Tibial artery (tissue), 4 donors: Measurements from ENCODE around the gene CACTIN.
"Not testable (repeated sequence)": the region's sequence is repeated elsewhere in the genome, so short reads cannot be mapped to it uniquely, and the experiment has no call there.

Experiments
- DNase-seq, 2 donors: peaks; one replicate each; pipeline ENCODE4 v3.0.0-alpha.2; 2019
- H3K27ac ChIP-seq, 2 donors: fragments of 200-600 bp; sonication (generic) in 1 of 2; 1 replicate in 1 of 2; 2 replicates in 1 of 2; pipeline ENCODE4 v1.5.1; 2018 to 2019; ENCODE audit warnings: mild to moderate bottlenecking in 1 of 2
- H3K27me3 ChIP-seq, 2 donors: fragments of 200-600 bp; sonication (generic) in 1 of 2; one replicate each; pipeline versions ENCODE4 v1.5.1 to v1.6.0; 2016 to 2019
- H3K36me3 ChIP-seq, 3 donors: fragments of 200-600 bp; sonication (generic) in 2 of 3; one replicate each; pipeline ENCODE4 v1.5.1; 2016 to 2019; ENCODE audit warnings: mild to moderate bottlenecking in 2 of 3
- H3K4me1 ChIP-seq, 4 donors: fragments of 200-600 bp; sonication (generic) in 2 of 4; 1 replicate in 3 of 4; 2 replicates in 1 of 4; pipeline ENCODE4 v1.5.1; 2016 to 2019
- H3K4me3 ChIP-seq, 2 donors: fragments of 200-600 bp; sonication (generic) in 1 of 2; 1 replicate in 1 of 2; 2 replicates in 1 of 2; pipeline ENCODE4 v1.5.1; 2018 to 2019; ENCODE audit warnings: mild to moderate bottlenecking in 2 of 2
- H3K9me3 ChIP-seq, 3 donors: fragments of 200-600 bp; sonication (generic) in 1 of 3; one replicate each; pipeline ENCODE4 v1.5.1; 2016 to 2019
- intact Hi-C: fragments of 100-400 bp; cut with DNase I; formaldehyde crosslinking; loops from one replicate; pipeline ENCODE4 v1.15.0; 2023; ENCODE audit warnings: low total_unique reads
- TF ChIP-seq, protein P1 (sequence below), 2 experiments: fragments of 200-600 bp in 1 of 2; fragments of 450-650 bp in 1 of 2; IDR thresholded peaks; one replicate each; pipeline ENCODE4 v1.5.1; 2017 to 2019; ENCODE audit warnings: antibody characterized with exemption in 2 of 2, mild to moderate bottlenecking in 1 of 2, moderate library complexity in 1 of 2

Gene CACTIN

GRCh38 chr19:3631053-3631861 lies 4.7 kb upstream of the CACTIN start:
- Histone ChIP-seq H3K36me3 (peaks cover 14 to 60% (median 33%) of the 10 kb centered on the region in 3 donors), H3K4me1 (peaks cover 0 to 7% (median 4%) of the 10 kb centered on the region in 4 donors), H3K4me3 (no peak overlapping the region), H3K9me3 (no peaks in the 10 kb centered on the region), H3K27me3 (no peaks in the 10 kb centered on the region), H3K27ac (no peak overlapping the region)
- intact Hi-C loops: no loop called here
- no peak for DNase-seq
- TF ChIP-seq, protein P1, sequence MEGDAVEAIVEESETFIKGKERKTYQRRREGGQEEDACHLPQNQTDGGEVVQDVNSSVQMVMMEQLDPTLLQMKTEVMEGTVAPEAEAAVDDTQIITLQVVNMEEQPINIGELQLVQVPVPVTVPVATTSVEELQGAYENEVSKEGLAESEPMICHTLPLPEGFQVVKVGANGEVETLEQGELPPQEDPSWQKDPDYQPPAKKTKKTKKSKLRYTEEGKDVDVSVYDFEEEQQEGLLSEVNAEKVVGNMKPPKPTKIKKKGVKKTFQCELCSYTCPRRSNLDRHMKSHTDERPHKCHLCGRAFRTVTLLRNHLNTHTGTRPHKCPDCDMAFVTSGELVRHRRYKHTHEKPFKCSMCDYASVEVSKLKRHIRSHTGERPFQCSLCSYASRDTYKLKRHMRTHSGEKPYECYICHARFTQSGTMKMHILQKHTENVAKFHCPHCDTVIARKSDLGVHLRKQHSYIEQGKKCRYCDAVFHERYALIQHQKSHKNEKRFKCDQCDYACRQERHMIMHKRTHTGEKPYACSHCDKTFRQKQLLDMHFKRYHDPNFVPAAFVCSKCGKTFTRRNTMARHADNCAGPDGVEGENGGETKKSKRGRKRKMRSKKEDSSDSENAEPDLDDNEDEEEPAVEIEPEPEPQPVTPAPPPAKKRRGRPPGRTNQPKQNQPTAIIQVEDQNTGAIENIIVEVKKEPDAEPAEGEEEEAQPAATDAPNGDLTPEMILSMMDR (IDR thresholded peaks at IDR 0.05): no peak

- H3K9me3 ChIP-seq, H3K27ac ChIP-seq, H3K27me3 ChIP-seq, H3K4me3 ChIP-seq, DNase-seq, intact Hi-C loops: not testable (repeated sequence)
- H3K4me1 ChIP-seq: peaks cover 0 to 30% (median 25%) of the 10 kb centered on the region in 4 donors
- peaks cover 9 to 40% (median 29%) of the 10 kb centered on the region in 3 donors for H3K36me3 ChIP-seq
Observed at GRCh38 chr19:3628766-3629165, 2.2 kb upstream of the CACTIN start.

- intact Hi-C loops: no loop called here
- Histone ChIP-seq H3K27me3 (no peaks in the 10 kb centered on the region), H3K9me3 (no peaks in the 10 kb centered on the region), H3K36me3 (peaks cover 14 to 40% (median 33%) of the 10 kb centered on the region in 3 donors), H3K4me3 (peak overlapping the region; percentile 72 to 76), H3K4me1 (peaks cover 0 to 30% (median 25%) of the 10 kb centered on the region in 4 donors), H3K27ac (peak overlapping the region; percentile 81 to 82)
- no peak for DNase-seq
- TF ChIP-seq, protein P1 (IDR thresholded peaks at IDR 0.05): no peak
Observed at GRCh38 chr19:3627351-3627723, 747 bp upstream of the CACTIN start.

DNA sequence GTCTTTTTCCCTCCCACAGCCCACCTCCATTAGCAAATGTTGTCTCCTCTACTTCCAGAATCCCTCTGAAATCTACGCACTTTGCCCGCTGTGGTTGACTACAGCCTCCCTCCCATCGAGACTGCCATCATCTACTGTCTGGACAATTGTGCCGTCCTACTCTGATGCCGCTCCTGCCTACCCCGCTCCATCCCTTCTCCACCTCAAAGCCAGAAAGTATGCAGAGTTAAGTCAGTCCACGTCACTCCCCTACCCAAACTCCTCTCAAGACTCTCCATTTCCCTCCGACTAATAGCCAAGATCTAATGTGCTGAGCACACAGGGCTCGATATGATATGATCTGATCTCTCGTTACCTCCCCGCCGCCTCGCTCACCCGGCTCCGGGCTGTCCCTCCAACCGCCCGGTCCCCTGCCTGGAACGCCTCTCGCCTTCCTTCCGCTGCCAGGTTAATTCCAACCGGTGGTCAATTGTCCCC lies 556 bp downstream of the CACTIN start:
- Histone ChIP-seq H3K9me3 (no peaks in the 10 kb centered on the region), H3K27me3 (no peaks in the 10 kb centered on the region), H3K36me3 (peaks cover 15 to 40% (median 33%) of the 10 kb centered on the region in 3 donors), H3K4me3 (peak overlapping the region; percentile 72 to 76), H3K4me1 (peaks cover 0 to 30% (median 25%) of the 10 kb centered on the region in 4 donors), H3K27ac (peak overlapping the region; percentile 81 to 82)
- TF ChIP-seq, protein P1 (IDR thresholded peaks at IDR 0.05): no peak
- no peak for DNase-seq
- intact Hi-C loops: no loop called here

GRCh38 chr19:3623716-3624115 lies 2.9 kb downstream of the CACTIN start:
- Histone ChIP-seq H3K36me3 (peaks cover 15 to 53% (median 46%) of the 10 kb centered on the region in 3 donors), H3K27me3 (no peaks in the 10 kb centered on the region), H3K4me3 (no peak overlapping the region), H3K27ac (no peak overlapping the region), H3K4me1 (peaks cover 0 to 33% (median 26%) of the 10 kb centered on the region in 4 donors), H3K9me3 (no peaks in the 10 kb centered on the region)
- TF ChIP-seq, protein P1 (IDR thresholded peaks at IDR 0.05): no peak
- intact Hi-C loops: no loop called here
- DNase-seq: no peak

GRCh38 chr19:3622224-3622623 lies 4.4 kb downstream of the CACTIN start:
- intact Hi-C loops: no loop called here
- TF ChIP-seq, protein P1 (IDR thresholded peaks at IDR 0.05): no peak
- H3K9me3 ChIP-seq: no peaks in the 10 kb centered on the region

More at GRCh38 chr19:3622224-3622623, 4.4 kb downstream of the CACTIN start:
- peaks cover 0 to 35% (median 29%) of the 10 kb centered on the region in 4 donors for H3K4me1 ChIP-seq
- no peak overlapping the region for H3K4me3 ChIP-seq
- DNase-seq: no peak
- H3K36me3 ChIP-seq: peaks cover 15 to 62% (median 46%) of the 10 kb centered on the region in 3 donors
- no peaks in the 10 kb centered on the region for H3K27me3 ChIP-seq
- H3K27ac ChIP-seq: no peak overlapping the region
